SK-N-DZ (cell line): ENCODE measurements around the gene PHTF2.
"Not testable (repeated sequence)": the region's sequence is repeated elsewhere in the genome, so short reads cannot be mapped to it uniquely, and the experiment has no call there.

Experiments used
- DNase-seq: peaks from one replicate; pipeline ENCODE4 v3.0.0-alpha.2; 2015; ENCODE audit warnings: low spot score

Gene PHTF2

DNA sequence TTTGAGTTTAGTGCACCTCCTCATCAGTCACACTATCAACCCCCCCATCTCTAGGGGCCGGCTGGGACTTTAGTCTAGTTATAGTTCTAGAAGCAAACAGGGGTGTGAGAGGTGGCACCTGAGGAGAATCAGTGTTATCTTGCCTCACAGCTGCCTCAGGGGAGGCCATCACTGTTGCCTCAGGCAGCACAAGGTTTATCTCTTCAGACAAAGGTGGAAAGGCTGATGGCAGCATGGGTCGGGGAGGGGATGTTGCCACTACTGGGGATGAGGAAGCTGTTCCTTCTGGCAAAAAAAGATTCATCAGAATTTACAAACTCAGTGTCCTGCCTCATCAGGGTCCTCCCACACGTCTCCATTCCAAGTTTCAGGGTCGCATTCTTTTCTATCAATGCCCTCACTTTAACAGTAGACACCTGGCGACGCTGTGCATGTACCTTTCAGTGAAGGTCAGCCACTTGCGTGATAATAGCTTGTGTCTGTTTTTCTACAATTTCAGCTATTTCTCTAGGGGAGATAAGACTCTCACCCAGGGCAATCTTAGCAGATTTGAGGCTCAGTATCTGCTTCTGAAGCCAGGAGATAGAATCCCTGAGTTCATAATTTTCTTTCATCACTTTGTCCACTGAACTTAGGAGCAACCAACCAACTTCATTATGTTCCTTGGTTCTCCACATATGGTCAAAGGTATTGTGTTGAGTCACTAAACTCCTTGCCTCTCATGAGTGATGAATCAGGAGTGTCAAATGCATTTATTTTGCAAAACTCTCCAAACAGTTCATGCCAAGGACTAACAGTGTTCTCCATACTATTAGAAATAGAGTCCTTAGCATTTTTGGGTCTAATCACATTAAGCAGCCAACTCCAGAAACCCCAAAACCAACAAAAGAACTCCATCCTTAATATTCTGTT, 75.1 kb downstream of the PHTF2 start:
- not testable (repeated sequence) for DNase-seq

GRCh38 chr7:77877791-77878190, 79.2 kb downstream of the PHTF2 start:
- no peak for DNase-seq

DNA sequence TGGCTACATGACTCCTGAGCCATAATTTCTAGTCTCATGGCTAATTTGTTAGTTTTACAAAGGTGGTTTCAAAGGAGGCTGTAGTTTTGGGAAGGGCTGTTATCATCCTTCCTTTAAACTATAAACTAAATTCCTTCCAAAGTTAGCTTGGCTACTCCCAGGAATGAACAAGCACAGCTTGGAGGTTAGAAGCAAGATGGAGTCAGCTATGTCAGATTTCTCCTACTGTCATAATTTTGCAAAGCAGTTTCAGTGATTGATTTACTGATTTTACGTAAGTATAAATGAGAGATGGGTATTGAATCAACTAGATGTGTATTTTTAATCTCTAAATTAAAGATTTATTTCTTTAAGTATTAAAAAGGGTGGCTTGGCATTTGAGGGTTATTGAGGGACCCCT, 79.9 kb downstream of the PHTF2 start:
- no peak for DNase-seq

DNA sequence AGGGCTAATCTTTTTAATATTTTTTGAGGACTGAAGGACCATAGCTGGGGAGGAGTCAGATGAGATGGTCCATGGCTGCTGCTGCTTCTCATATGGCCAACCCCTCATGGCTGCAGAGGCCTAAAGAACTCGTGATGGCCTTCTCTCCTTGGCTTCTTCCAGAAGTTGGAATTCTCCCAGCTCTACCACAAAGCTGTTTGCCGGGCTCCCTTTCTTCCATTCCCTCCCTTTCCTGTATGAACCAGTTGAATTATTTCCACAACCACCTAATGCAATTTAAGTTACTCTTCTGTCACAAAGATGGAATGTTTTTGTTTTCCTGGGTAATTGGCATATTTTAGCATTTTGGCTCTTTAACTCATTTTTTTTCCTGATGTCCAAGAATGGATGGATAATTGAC, 80.7 kb downstream of the PHTF2 start:
- DNase-seq, result no peak

DNA sequence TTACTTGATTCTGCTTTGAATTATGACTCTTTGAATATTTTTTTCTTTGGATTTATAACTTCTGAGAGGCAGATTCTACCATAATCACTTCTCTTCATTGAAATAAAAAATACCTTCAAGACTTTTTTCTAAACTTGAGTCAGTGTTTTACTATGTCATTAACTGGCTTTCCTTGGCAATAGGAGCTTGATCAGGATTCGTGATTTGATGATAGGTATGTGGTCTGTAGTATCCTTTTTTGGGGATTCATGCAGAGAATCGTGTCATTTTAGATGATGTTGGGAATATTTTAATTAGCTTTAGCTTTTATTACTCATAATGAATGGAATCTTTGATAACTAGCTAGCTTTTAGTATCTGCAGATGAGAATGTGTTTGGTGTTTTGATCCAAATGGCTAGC, 83.3 kb downstream of the PHTF2 start:
- DNase-seq, result no peak

GRCh38 chr7:77885155-77885554, 86.6 kb downstream of the PHTF2 start:
- no peak for DNase-seq

DNA sequence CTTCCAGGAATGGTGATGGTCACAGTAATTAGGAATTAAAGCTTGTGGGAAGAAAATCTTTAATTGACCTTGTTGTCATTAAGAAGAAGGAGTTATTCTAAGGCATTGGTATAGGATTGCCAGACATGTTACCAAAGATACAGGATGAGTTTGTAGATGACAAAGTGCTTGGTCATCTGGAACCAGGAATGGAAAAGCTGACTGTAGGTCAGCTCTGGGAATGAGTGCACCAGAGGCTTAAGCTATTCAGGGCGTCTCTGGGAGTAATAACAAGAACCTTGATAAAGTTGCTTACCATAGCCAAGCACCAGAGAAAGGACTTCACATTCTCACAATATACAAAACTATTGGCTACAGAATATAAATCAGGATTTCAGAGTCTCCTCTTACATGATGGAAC, 89.0 kb downstream of the PHTF2 start:
- DNase-seq, result no peak

GRCh38 chr7:77888998-77889397, 90.4 kb downstream of the PHTF2 start:
- DNase-seq, result no peak

- no peak for DNase-seq
These were observed 95.2 kb downstream of the PHTF2 start for GRCh38 chr7:77893813-77894212.

GRCh38 chr7:77894574-77895091, 96.1 kb downstream of the PHTF2 start:
- DNase-seq, result no peak

DNA sequence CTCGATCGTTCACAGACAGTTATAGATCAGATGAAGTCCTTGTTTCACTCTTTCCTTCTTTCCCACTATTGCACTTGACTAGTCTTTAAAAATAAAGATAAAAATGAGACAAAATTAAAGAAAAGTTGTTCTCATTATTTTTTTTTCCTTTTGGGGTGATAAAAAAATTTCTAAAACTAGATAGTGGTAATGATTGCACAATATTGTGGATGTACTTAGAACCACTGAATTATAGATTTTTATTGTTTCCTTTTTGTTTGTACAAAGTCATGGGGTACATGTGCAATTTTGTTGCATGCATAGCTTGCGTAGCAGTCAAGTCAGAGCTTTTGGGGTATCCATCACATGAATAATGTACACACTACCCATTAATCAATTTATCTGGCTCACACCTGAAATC, 97.3 kb downstream of the PHTF2 start:
- no peak for DNase-seq

DNA sequence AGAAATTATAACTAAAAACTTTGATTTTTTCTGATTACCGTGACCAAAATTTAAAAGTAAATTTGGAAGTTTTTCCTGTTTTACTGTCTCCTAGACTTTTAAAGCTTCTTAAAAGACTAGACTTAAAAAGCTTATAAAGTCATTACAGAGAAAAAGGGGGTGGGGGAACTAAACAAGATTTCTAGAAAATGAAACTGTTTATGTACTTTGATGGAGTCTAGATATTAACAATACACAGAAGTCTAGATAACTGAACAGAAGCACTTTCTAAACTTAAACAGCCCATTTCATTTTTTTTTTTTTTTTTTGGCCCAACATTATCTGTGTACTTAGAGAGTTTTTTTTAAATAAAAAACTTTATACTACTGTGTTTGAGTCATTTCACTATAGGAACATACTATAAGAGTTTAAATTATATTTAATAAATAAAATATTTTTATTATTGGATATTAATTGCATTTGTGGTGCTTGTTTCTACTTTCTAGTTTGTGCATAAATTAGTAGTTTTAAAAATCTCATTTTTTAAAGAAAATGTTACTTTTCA, 98.5 kb downstream of the PHTF2 start:
- DNase-seq, result no peak

GRCh38 chr7:77899516-77899915, 100.9 kb downstream of the PHTF2 start:
- no peak for DNase-seq

DNA sequence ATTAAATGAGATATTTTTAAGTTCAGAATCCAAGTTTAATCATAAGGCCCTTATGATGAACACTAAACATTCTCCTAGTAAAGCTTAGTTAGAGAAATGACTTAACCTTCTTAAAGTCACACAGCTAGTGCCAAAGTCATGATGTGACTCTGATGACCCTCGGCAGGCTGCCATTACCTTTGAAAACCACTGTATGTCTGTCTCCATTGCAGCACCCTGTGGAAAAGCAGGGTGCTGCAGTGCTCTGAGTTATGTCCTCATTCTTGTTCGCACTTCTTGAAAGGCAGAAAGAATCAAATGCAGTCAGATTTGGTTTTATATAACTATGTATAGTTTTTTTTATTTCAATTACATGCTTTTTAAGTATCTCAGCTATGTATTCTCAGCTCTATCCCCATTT, 105.0 kb downstream of the PHTF2 start:
- DNase-seq, result no peak

- DNase-seq, result no peak
These were observed 105.7 kb downstream of the PHTF2 start for GRCh38 chr7:77904252-77904651.

DNA sequence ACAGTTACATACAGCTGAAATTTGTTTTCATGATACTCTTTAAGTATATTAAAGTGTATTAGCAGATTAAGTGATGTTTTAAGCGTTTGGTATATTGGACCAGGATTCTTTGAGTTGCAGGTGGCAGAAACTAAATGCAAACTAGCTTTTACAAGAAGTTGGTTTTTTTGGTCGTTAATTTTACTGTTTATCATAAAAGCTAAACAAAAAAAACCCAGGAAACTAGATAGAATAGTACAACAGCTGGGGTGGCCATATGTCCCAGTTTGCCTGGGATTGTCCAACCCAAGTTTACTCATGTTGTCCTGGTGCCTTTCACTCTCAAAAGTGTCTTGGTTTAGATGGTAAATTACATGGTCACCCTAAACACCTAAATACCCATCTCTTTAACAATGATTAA, 108.7 kb downstream of the PHTF2 start:
- DNase-seq, result no peak

DNA sequence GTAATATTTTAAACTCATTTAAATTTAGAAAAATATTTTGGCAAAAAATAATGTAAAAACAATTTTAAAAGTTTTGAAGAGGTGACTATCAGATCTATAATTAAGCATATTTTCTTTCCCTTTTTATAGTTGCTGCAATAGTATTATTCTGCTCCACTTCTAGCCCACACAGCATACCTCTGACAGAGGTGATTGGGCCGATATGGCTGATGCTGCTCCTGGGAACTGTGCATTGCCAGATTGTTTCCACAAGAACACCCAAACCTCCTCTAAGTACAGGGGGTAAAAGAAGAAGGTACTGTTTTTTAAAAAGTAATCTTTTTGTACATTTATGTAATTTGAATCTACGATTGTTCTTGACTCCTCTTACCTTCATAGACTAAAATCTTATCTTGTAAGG, 110.1 kb downstream of the PHTF2 start:
- DNase-seq, result no peak

GRCh38 chr7:77910124-77910523, 111.6 kb downstream of the PHTF2 start:
- DNase-seq, result no peak

DNA sequence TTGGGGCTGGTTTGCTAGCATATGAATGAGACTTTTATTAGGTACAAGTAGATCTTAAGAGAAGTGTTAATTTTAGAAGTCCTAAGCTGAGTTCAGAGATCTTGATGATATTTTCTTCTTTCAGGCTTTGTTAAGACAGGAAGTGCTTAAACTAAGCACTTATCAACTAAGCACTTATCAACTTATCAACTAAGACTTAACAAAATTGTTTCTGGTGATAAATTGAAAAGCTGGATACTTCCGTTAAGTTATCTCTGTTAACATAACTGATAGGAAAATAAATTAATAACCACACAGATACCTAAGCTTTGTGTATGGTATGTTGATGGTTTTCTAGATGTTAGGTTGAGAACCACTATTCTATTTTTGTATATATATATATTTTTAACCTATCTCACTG, 113.7 kb downstream of the PHTF2 start:
- DNase-seq, result no peak

- DNase-seq, result no peak
These were observed 115.5 kb downstream of the PHTF2 start for GRCh38 chr7:77913977-77914607.

GRCh38 chr7:77917500-77918262, 119.1 kb downstream of the PHTF2 start:
- no peak for DNase-seq

DNA sequence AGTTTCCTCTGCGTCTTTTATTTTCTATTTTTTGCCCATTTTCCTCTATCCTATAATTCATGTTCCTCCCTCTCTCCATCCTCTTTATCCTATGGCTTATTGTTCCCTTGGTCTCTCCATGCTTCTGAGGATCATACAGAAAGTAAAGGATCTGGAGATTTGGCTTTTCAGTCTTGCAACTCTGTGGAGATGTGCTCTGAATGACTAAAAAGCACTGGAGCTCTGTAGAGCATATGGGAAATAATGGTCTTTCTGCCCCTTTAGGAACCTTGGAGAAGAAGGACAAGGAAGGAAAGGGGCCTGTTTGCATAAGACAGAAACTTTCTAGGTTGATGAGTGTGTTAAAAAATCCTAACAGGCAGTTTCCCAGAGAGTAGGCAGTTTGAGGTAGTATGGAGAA, 120.1 kb downstream of the PHTF2 start:
- no peak for DNase-seq
